ENCODE results near the gene GBP1. TPM values are rescaled to one million over a fixed set of nuclear protein-coding genes. Genes with fewer than 3 reads are reported as not detected.

The GBP1 gene
- total and polyA plus RNA-seq, 2 of the 4 experiments (the other 2 are of a cell fraction) = 39.3 to 118 TPM

- ChIA-PET POLR2A (ENCODE audit: unreplicated experiment) (no interaction called here), CTCF (no interaction called here)
- no peak for DNase-seq
- dilution Hi-C loops (cut with HindIII; ENCODE audit: low sequenced_read_pairs, unreplicated experiment) (no loop called here), intact Hi-C loops (cut with micrococcal nuclease) (no loop called here), in situ Hi-C loops (cut with MboI; ENCODE audit: low sequenced_read_pairs) (no loop called here)
- H2AK5ac ChIP-seq (ENCODE audit: low read depth, low read length) = no peak overlapping the region
- no peak overlapping the region for H2BK15ac ChIP-seq (ENCODE audit: low read depth, low read length)
- H3K56ac ChIP-seq (ENCODE audit: extremely low read depth, insufficient read depth, low read length) = no peak overlapping the region
- H2BK20ac ChIP-seq (ENCODE audit: low read depth, low read length) = no peak overlapping the region
- no peak overlapping the region for H3K4me2 ChIP-seq (ENCODE audit: low read depth, low read length)
- H3K4ac ChIP-seq (ENCODE audit: low read depth, low read length) = no peak overlapping the region
- no peak overlapping the region for H3K9ac ChIP-seq (ENCODE audit: low read depth, low read length)
- H3K14ac ChIP-seq (replicated peaks; ENCODE audit: low read depth, low read length) = no peak overlapping the region
- no peaks in the 10 kb centered on the region for H3K9me3 ChIP-seq (ENCODE audit: control insufficient read depth, insufficient read depth, low read length)
- no peaks in the 10 kb centered on the region for H3K9me1 ChIP-seq (ENCODE audit: insufficient read depth, low read length)
- no peak overlapping the region for H4K5ac ChIP-seq (ENCODE audit: low read depth, low read length)
- H3K79me1 ChIP-seq (ENCODE audit: low read depth in 1 of 2, low read length in 2 of 2) = no peaks in the 10 kb centered on the region
- no peaks in the 10 kb centered on the region for H3K4me1 ChIP-seq (ENCODE audit: control insufficient read depth, insufficient read depth, low read length)
- 40% methylated on average over 1 of the region's 3 CpGs; no CpG with 5 or more reads in 1 of the 2 experiments for WGBS, 2 experiments (ENCODE audit: extremely low coverage in 2 of 2, insufficient read length in 1 of 2)
- H4K20me1 ChIP-seq (ENCODE audit: insufficient read depth, low read length) = no peaks in the 10 kb centered on the region
- H2AK9ac ChIP-seq (replicated peaks; ENCODE audit: low read depth, low read length, poor library complexity) = no peak overlapping the region
- no peak overlapping the region for H4K91ac ChIP-seq (ENCODE audit: insufficient read depth, low read depth, low read length)
- H3K4me3 ChIP-seq (ENCODE audit: insufficient read depth, low read depth, low read length) = no peak overlapping the region
- no peaks in the 10 kb centered on the region for H3K27me3 ChIP-seq (ENCODE audit: control insufficient read depth, insufficient read depth, low read length)
- H3K18ac ChIP-seq (ENCODE audit: low read depth, low read length) = no peak overlapping the region
- H3K27ac ChIP-seq (ENCODE audit: insufficient read depth, low read length) = no peak overlapping the region
- no peak overlapping the region for H4K8ac ChIP-seq (ENCODE audit: low read depth in 2 of 2, low read length in 2 of 2)
- no peaks in the 10 kb centered on the region for H3K36me3 ChIP-seq (ENCODE audit: control insufficient read depth, insufficient read depth, low read length)
- no peak overlapping the region for H2BK5ac ChIP-seq (ENCODE audit: low read depth, low read length, poor library complexity, severe bottlenecking)
- BruUV-seq (replicated peaks) = no TSS peak
- H2BK120ac ChIP-seq (ENCODE audit: low read depth, low read length) = no peak overlapping the region
- H3K23ac ChIP-seq (ENCODE audit: low read depth, low read length) = no peak overlapping the region
- ATAC-seq (ENCODE audit: low read depth) = no peak
- no peak for TF ChIP-seq MAZ (IDR thresholded peaks at IDR 0.05; ENCODE audit: borderline replicate concordance, low read depth, low read length)
- no peak overlapping the region for H2AFZ ChIP-seq (replicated peaks; ENCODE audit: low read length, poor library complexity)
These were observed 33.8 kb upstream of the GBP1 start for GRCh38 chr1:89098857-89099256.

Measured in IMR-90 (cell line).